ENCODE data around the gene TAF15.

The TAF15 gene

DNA sequence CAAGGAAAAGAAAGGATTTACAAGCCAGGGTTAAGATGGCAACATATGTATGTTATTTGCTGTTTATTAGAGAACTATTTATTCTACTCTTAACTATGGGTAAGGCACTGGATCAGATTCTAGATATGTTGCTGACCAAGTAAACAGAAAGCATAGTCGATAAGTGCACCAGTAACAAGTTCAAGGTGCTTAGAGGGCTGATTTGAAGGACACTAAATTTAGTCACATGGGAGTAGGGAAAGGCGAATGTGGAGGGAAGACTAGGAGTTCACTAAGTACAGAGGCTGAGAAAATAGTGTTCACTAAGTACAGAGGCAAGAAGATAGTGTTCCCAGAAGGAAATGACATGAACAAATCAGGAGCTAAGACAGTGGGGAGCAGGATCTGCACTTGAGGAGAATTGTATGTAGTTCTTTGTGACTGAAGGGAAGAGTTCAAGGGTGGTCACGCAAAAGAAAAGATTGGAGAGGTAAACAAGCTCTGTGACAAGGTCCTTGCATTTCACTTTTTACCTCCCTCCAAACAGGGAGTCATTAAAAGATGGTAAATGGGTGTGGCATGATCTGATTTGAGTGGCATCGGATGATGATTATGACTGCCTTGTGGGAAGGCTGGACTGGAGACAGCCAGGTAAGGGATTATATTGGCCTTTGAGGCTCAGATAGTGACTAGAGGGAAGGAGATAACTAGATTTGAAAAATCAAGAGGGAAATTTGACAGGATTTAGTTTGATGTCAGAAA is 38.5 kb downstream of the TAF15 start:
- TF ChIP-seq, protein P1, sequence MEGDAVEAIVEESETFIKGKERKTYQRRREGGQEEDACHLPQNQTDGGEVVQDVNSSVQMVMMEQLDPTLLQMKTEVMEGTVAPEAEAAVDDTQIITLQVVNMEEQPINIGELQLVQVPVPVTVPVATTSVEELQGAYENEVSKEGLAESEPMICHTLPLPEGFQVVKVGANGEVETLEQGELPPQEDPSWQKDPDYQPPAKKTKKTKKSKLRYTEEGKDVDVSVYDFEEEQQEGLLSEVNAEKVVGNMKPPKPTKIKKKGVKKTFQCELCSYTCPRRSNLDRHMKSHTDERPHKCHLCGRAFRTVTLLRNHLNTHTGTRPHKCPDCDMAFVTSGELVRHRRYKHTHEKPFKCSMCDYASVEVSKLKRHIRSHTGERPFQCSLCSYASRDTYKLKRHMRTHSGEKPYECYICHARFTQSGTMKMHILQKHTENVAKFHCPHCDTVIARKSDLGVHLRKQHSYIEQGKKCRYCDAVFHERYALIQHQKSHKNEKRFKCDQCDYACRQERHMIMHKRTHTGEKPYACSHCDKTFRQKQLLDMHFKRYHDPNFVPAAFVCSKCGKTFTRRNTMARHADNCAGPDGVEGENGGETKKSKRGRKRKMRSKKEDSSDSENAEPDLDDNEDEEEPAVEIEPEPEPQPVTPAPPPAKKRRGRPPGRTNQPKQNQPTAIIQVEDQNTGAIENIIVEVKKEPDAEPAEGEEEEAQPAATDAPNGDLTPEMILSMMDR (conservative IDR thresholded peaks at IDR 0.05; ENCODE audit: control insufficient read depth, insufficient read depth, low read depth, low read length), result no peak
- H3K4me3 ChIP-seq (ENCODE audit: control insufficient read depth, low read depth, low read length), result no peak overlapping the region
- DNase-seq (ENCODE audit: low read depth), result no peak

DNA sequence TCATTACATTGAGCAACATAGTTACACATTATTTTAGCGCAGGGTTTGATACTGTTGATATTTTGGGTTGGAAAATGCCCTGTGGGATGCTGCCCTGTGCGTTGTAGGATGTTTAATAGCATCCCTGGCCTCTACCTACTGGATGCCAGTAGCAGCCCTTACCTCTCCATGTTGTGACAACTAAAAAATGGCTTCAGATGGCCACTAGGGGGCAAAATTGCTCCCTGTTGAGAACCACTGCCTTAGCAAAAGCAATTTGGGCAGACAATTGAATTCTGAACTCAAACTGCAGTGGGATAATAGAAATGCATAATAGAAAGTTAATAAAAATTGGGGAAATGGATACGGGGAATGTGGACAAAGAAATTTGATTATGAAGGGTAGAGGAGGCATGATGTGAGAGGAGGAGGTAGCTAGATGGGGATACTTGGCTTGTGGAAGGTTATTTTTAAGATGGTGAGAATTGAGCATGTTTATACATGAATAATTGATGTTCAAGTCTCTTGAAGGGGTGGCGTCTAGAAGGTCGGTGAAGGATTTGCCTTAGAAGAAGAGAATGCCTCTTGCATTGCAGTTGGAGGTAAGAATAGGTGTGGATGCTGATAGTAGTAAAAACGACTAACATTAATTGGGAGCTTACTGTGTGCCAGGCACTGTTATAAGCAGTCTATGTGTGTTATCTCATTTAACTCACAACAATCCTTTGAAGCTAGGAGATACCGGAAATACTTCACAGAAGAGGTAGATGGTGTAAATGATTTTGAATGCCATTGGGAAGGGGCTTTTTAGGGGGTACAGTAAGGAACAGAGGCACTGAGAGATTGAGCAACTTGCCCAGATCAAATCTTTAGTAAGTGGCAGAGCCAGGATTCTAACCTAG is 40.4 kb downstream of the TAF15 start:
- DNase-seq (ENCODE audit: low read depth), result peak; percentile 74
- TF ChIP-seq, protein P1 (conservative IDR thresholded peaks at IDR 0.05; ENCODE audit: control insufficient read depth, insufficient read depth, low read depth, low read length), result peak; percentile 84
- H3K4me3 ChIP-seq (ENCODE audit: control insufficient read depth, low read depth, low read length), result no peak overlapping the region

DNA sequence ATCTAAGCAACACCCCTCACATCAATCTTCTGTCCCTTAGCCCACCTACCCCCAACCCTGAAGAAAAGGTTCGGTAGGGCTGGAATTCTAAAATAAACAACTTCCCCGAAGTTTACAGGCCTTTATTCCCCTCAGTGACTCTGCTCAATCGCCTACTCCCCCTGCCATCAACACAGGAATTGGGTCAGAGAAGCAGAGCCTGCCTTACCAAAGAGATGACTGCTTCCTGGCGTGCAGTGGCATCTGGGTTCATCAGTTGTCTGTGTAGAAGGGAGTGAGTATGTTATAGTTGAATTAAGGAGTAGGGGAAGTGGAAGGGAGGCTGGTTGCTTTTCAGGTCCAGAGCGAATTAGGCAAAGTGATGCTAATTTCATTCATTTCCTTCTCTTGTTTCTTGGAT is 46.7 kb downstream of the TAF15 start:
- TF ChIP-seq, protein P1 (conservative IDR thresholded peaks at IDR 0.05; ENCODE audit: control insufficient read depth, insufficient read depth, low read depth, low read length), result no peak
- DNase-seq (ENCODE audit: low read depth), result no peak
- no peak overlapping the region for H3K4me3 ChIP-seq (ENCODE audit: control insufficient read depth, low read depth, low read length)

DNA sequence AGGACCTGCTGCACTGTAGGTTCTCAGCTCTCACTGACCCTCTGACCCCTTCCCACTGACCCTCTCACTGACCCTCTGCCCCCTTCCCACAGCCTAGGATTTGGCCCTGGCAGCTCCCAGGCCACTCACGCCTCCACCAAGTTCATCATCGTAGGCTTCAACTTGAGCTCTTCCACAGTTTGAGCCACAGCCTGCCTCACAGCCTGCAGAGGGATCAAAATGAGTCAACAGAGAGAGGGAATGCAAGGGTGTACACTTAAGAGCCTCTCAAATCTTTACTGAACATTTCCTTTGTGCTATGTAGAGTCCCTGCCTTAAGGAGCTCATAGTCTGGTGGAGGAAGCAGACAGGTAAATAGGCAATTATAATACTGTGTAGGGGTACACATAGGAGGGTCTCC is 47.3 kb downstream of the TAF15 start:
- TF ChIP-seq, protein P1 (conservative IDR thresholded peaks at IDR 0.05; ENCODE audit: control insufficient read depth, insufficient read depth, low read depth, low read length), result no peak
- DNase-seq (ENCODE audit: low read depth), result no peak
- no peak overlapping the region for H3K4me3 ChIP-seq (ENCODE audit: control insufficient read depth, low read depth, low read length)

DNA sequence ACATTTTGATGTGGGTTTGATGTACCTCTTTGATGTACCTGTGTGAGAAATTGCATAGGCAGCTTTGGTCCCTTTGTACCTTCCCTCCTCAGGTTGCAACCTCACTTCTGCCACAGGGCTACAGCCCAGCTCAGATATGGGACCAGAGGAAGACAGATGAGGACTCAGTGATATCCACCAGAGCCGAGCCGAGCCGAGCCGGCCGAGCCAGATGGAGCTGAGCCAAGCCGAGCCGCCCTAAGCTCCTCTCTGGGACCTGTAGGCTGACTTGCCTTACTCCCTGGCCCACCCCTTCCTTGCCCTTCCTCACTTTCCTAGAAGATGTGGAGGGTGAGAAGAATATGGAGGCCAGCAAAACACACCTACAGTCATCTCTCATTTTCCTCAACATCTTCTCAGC is 55.6 kb downstream of the TAF15 start:
- TF ChIP-seq, protein P1 (conservative IDR thresholded peaks at IDR 0.05; ENCODE audit: control insufficient read depth, insufficient read depth, low read depth, low read length), result no peak
- DNase-seq (ENCODE audit: low read depth), result no peak

DNA sequence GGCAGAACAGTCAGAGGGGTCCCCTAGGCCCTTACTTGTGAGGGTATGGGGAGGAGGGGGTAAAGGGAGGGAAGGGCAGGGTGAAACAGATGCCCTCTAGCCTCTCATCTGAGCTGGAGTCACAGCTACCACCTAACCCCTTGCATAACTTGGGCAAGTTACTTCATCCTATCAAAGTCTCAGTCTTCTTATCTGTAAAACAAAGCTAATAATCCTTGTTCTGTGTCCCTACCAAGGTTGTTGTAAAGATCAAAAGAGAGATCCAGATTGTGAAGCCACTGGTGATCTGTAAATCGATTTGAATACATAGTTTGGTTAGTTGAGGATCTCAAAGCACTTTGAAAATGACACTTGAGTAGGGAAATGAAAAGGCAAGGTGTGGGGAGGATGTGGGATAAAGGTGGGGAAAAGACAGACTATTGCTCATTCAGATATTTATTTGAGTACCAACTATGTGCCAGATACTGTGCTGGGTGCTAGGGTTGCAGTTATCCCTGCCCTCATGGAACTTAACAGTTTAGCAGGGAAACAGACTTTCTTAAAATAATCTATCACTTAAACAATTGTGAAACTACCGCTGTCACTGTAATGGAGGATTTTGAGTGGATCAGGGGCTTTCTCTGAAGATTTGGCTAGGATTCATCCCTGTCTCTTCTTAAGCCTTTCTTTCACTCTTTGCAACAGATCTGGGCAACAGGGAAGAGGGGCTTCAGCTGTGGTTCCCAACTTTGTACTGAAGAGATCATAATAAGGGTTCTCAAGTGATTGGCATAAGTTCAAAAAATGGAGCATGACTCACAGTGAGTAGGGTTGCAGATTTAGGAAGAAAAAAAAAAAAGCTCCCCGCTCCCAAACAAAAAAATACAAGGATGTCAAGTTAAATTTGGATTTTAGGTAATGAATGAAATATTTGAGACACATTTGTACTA is 56.4 kb downstream of the TAF15 start:
- no peak overlapping the region for H3K4me3 ChIP-seq (ENCODE audit: control insufficient read depth, low read depth, low read length)
- peak; percentile 75 for DNase-seq (ENCODE audit: low read depth)
- TF ChIP-seq, protein P1 (conservative IDR thresholded peaks at IDR 0.05; ENCODE audit: control insufficient read depth, insufficient read depth, low read depth, low read length), result no peak

More for the DNA sequence above, 55.6 kb downstream of the TAF15 start:
- no peak overlapping the region for H3K4me3 ChIP-seq (ENCODE audit: control insufficient read depth, low read depth, low read length)

All from fibroblast of mammary gland (primary cell).